GM13976 (cell line): Measurements from ENCODE around the gene CHMP4A.
"Not testable (repeated sequence)": the region's sequence is repeated elsewhere in the genome, so short reads cannot be mapped to it uniquely, and the experiment has no call there.

Experiments
- DNase-seq: peaks from one replicate; pipeline ENCODE4 v3.0.0; 2012; ENCODE audit warnings: low spot score
- CTCF ChIP-seq: IDR thresholded peaks from 2 replicates; pipeline ENCODE4 v1.5.1; 2012; ENCODE audit warnings: borderline replicate concordance, mild to moderate bottlenecking; ENCODE audit not compliant: insufficient read depth; ENCODE audit errors: extremely low read depth, missing control alignments, control extremely low read depth
- in situ Hi-C: fragments of 300-500 bp; cut with MboI; formaldehyde crosslinking; loops from one replicate; pipeline ENCODE4 v1.12.0; 2022; ENCODE audit warnings: low sequenced_read_pairs, mixed read lengths, inconsistent platforms; ENCODE audit not compliant: unreplicated experiment

CHMP4A gene

DNA sequence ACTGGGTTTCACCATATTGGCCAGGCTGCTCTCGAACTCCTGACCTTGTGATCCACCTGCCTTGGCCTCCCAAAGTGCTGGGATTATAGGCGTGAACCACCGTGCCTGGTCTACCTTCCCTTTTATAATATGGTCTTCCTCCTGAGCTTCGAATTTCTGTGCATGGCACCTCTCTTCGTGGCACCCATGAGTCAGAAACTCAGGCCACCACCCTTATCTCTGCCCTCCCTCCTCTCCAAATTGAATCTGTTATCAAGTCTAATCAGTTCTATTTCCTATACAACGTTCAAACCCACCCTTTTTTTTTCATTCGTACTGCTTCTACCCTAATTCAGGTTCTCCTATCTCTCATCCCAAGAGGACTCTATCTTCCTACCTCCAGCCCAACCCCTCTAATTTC, 34.1 kb upstream of the CHMP4A start:
- no peak for TF ChIP-seq CTCF
- in situ Hi-C loops: loop anchor here (5.0 kb wide), 1 partner anchor 40 kb away; no protein-coding TSS in a partner anchor
- DNase-seq: no peak

DNA sequence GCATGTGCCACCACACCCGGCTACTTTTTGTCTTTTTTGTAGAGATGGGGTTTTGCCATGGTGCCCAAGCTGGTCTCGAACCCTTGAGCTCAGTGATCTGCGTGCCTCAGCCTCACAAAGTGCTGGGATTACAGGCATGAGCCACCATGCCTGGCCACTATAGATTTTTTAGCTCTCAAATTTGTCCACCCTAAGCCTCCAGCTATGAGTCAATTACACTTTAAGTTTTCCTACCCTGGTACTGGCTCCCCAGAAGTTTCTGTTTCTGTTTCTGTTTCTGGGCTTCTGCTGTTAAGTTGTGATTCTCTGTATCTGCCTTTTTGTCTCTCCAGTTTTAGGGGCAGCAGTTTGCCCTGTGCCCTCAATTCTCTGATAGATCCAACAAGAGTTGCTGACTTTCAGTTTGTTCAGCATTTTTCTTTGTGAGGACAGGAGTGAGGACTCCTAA, 33.5 kb upstream of the CHMP4A start:
- DNase-seq: peak; percentile 71
- no peak for TF ChIP-seq CTCF
- in situ Hi-C loops: loop anchor here (5.0 kb wide), 1 partner anchor 41 kb away; no protein-coding TSS in a partner anchor

- in situ Hi-C loops: loop anchor here (5.0 kb wide), 1 partner anchor 42 kb away; no protein-coding TSS in a partner anchor
- DNase-seq: not testable (repeated sequence)
Observed at GRCh38 chr14:24245350-24245749, 32.1 kb upstream of the CHMP4A start.

GRCh38 chr14:24243336-24243836, 30.1 kb upstream of the CHMP4A start:
- in situ Hi-C loops: no loop called here
- no peak for TF ChIP-seq CTCF
- DNase-seq: no peak

- in situ Hi-C loops: no loop called here
- TF ChIP-seq CTCF: no peak
- DNase-seq: peak; percentile 97
Observed at GRCh38 chr14:24241829-24242443, 28.6 kb upstream of the CHMP4A start.

DNA sequence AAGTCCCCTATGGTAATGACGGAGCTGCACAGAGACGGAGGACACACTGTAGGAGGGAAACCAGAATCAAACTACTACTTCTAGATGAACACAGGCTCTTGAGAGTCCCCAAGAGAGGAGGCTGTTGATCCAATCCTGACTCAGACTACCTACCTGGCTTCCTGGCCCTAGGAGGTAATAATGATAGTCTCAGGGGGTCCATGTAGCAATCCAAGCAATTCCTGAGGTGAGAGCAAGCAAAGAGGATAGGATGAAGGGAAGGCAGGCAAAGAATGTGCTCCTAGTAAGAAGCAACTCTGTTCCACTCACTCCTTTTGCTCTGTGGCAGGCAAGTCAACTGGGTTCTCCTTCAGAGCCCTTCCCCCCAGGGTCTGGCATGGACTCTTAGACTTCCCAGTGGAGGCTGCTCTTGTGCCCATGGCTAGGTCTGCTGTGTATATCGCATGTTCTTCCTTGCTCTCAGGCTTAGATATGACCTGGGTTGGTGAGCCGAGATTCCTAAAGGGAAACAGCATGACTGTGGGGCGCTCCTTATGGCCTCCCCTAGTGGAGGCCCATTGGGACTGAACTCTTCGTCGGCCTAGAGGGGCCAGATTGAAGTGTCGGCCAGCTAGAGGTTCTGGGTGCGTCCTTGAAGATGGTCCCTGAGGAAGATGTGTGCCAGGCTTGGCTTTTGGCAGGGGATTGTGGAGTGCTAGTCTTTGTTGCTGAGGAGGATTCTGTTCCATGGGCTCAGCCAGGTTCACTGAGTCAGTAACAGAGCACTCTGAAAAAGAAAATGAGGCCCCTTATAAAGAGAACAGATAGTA, 27.0 kb upstream of the CHMP4A start:
- TF ChIP-seq CTCF: no peak

More for the DNA sequence above, 27.0 kb upstream of the CHMP4A start:
- DNase-seq: no peak
- in situ Hi-C loops: no loop called here
